GM12892 (cell line): Measurements from ENCODE around the gene EXOSC1.
"Not testable (repeated sequence)": the region's sequence is repeated elsewhere in the genome, so short reads cannot be mapped to it uniquely, and the experiment has no call there.

ENCODE experiments used
- DNase-seq: peaks from one replicate; pipeline ENCODE4 v3.0.0; 2011; ENCODE audit not compliant: insufficient read length
- FAIRE-seq: peaks from 2 replicates; lab custom pipeline; 2011; peaks lifted over from hg19 to GRCh38; lab: Jason Lieb, UNC
- POLR2A ChIP-seq: IDR thresholded peaks from 2 replicates; pipeline ENCODE4 v1.6.1; 2011; ENCODE audit warnings: low read depth, low read length, control low read depth
- POLR2AphosphoS5 ChIP-seq: IDR thresholded peaks from 2 replicates; pipeline ENCODE4 v1.6.1; 2011; ENCODE audit warnings: low read depth, low read length, control low read depth
- TAF1 ChIP-seq: IDR thresholded peaks from 2 replicates; pipeline ENCODE4 v1.6.1; 2011; ENCODE audit warnings: low read depth, mild to moderate bottlenecking, control low read depth, low read length, borderline replicate concordance

The EXOSC1 gene

DNA sequence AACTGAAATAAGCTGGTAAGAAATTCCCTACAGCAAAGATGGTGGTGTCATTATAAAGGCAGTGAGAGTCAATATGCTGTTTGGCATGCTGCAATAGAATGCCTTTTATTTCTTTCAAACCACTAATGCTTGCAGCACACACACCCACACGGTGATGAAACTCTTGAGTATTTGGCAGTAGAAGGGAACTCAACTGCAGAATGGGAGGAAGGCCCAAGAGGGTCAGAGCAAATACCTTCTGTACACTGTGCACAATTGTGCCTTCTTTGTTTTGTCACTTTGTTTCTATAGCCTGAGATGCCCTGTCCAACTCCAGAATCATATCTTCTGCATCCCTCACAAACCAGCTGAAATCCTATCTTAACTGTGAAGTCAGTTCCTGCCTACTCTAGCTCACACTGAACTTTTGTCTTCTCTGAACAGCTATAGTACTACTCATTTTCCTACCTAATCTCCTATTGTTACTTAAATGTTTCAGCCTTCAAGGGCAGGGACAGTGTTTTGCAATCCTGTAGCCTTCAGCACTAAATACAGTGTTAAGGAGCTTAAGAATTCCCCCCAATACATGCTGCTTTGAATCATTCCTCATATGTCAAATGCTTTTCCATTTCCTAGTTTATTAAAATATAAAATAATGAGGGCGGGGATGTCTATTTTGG lies 30.3 kb upstream of the EXOSC1 start:
- FAIRE-seq: no peak
- no peak for DNase-seq
- TF ChIP-seq POLR2A (no peak), TAF1 (no peak), POLR2AphosphoS5 (no peak)

DNA sequence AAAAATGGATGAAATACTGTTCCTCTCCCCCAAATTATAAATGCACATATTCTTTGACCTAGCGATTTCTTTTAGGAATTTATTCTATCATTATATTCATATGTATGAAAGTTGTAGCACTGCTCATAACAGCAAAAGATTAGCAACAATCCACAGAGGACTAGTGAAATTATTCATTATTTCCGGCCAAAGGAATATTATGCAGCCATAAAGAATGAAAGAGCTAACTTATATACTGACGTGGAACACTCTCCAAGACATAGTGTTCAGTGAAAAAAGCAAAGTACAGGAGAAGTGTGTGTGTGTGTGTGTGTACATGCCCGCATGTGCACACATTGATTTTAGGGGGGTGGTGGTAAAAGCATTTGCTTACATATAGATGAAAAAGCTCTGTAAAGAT lies 29.1 kb upstream of the EXOSC1 start:
- no peak for DNase-seq

DNA sequence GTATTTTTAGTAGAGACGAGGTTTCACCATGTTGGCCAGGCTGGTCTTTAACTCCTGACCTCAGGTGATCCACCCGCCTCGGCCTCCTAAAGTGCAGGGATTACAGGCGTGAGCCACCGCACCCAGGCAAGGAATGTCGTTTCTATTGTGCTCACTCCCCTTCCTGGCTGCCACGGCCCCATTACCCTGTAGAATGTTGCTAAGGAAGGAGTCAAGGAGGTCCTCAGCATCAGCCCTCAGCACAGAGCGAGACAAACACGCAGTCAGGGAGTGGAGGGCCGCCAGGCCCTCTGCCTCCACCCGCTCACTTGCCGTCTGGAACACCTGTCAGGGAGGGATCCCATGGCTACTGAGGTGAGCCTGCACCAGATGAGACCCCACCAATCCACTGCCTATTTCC lies 23.0 kb upstream of the EXOSC1 start:
- FAIRE-seq, DNase-seq: not testable (repeated sequence)

More for the DNA sequence above, 29.1 kb upstream of the EXOSC1 start:
- TF ChIP-seq POLR2AphosphoS5 (no peak), POLR2A (no peak), TAF1 (no peak)
- FAIRE-seq: no peak

DNA sequence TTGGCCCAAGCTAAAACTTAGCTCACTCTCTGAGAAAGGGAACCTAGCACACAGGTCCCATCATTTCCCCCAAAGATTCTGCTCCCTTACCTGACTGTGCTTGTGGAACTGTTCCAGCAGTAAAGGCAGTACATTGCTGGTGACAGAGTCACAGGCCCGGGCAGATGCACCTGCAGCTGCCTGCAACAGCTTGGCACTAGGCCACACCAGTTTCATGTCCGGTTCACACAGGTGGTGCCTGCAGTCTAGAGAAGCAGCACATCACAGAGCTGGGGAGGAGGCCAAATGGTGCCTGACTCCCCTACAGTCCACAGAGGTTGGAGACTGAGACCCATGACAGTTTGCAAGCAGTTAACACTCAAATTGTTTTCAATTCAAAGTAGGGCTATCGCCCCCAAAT lies 22.4 kb upstream of the EXOSC1 start:
- no peak for DNase-seq
- FAIRE-seq: no peak
- TF ChIP-seq POLR2AphosphoS5: no peak
- TF ChIP-seq POLR2A: no peak
- no peak for TF ChIP-seq TAF1

DNA sequence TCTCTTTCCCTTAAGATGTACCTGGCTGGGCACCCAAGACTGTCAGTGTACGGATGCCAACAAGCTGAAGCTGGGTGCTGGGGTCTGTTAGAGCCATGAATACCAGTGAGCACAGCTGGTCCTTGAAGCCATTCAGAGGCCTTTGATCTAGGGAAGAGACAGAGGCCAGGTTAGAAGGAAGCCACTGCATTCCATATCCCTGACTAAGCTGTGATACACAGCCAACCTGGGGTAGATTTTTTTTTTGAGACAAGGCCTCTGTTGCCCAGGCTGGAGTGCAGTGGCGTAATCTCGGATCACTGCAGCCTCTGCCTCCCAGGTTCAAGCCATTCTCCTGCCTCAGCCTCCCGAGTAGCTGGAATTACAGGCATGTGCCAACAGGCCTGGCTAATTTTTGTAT lies 20.9 kb upstream of the EXOSC1 start:
- DNase-seq (no peak), FAIRE-seq (no peak)
- TF ChIP-seq POLR2AphosphoS5 (no peak), POLR2A (no peak), TAF1 (no peak)

DNA sequence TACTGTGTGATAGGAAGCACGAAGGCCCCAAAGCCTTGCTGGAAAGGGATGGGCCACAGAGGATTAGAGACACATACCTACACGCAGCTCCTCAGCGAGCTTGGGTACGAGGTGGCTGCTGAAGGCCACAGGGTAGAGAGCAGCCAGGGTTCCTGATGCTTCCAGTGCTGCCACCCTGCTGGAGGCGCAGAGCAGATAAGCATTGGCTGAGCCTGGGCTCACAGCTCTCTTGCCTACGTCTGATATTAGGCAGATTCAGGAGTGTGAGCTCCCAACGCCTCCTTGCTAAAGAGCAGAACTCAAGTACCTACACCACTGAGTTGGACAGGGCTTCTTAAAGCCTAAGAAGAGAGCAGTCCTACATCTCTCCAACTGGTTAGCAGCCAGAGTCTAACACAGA lies 20.2 kb upstream of the EXOSC1 start:
- TF ChIP-seq POLR2AphosphoS5 (no peak), POLR2A (no peak), TAF1 (no peak)
- DNase-seq (no peak), FAIRE-seq (no peak)

DNA sequence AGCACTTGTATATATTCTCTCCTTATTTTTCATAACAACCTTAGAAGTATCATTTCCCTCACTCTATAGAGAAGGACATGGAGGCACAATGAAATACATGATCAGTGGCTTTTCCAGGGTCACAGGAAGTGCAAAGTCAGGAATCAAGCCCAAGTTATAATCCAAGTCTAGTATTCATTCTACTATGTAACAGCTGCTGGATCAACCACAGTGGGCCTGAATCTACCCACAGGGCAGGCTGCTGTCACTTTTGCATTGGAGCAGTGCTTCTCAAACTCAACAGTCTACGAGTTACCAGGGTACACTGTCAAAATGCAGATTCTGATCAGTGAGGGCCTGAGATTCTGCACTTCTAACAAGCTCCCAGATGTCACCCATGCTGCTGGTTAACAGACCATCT lies 18.4 kb upstream of the EXOSC1 start:
- DNase-seq (no peak), FAIRE-seq (no peak)
- TF ChIP-seq TAF1 (no peak), POLR2AphosphoS5 (no peak), POLR2A (no peak)

DNA sequence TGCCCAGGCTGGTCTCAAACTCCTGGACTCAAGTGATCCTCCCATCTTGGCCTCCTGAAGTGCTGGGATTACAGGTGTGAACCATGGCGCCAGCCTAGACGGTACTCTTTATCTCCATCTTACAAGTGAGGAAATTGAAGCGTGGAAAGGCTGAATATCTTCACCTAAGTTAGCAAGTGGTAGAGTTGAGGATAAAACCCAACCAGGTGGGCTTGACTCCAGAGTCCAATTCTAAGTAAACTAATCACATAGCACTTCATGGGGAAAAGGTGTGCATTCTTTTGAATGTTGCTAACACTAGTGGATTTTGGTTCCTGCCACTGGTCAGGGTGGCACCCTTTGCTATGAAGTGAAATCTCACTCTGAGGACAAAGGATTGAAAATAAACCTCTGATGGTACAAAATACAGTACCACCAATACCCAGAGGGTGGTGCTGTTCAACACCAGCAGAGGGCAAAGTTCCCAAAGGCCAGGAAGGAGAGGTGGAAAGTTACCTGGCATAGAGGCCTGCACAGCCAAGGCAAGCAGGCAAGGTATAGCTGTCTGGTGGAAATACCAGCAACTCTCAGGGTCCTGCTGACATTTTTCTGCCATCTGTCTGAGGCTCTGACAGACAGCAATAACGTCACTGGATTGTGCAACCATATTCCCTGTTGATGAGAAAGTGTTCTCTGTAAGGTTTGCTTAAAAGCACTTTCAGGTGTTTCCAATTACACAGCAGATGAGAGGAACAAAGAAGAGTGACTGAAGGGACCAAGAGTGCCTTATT lies 17.7 kb upstream of the EXOSC1 start:
- DNase-seq (no peak), FAIRE-seq (peak; percentile 95)
- TF ChIP-seq TAF1 (no peak), POLR2A (no peak), POLR2AphosphoS5 (no peak)

DNA sequence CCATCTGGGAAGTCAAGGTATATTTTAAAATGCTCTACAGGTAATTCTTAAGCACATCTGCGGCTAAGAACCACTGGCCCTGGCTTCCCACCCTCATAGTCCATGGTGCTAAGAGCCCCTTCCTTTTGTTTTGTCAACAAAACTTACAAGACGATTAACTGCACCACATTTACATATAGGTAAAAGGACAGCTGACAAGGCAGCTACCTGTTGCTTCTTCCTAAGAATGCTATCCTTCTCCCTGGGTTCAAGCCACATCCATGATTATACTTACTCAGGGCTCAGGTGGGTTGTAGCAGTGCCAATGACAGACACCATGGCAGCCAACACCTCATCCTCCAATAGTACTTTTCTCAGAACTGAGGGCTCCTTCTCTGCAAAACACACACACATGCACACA lies 16.5 kb upstream of the EXOSC1 start:
- DNase-seq (no peak), FAIRE-seq (no peak)
- TF ChIP-seq POLR2A (no peak), POLR2AphosphoS5 (no peak), TAF1 (no peak)

DNA sequence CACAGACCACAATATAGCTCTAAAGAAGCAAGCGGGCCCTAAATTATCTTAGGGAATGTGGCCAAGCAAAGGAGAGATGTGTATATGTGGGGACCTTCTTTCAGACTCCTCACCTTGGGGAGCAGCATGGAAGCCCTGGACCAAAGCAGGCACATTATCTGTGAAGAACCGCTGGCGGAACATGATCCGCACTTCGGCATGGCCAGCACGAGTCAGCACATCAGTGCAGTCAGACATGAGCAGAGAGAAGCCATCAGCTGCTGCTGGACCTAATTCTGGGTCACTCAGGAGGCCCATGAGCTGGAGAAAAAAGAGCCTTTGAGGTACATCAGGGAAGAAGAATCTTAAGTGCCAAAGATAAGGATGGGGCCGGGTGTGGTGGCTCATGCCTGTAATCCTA lies 14.1 kb upstream of the EXOSC1 start:
- DNase-seq (no peak), FAIRE-seq (no peak)
- TF ChIP-seq TAF1 (no peak), POLR2A (no peak), POLR2AphosphoS5 (no peak)

DNA sequence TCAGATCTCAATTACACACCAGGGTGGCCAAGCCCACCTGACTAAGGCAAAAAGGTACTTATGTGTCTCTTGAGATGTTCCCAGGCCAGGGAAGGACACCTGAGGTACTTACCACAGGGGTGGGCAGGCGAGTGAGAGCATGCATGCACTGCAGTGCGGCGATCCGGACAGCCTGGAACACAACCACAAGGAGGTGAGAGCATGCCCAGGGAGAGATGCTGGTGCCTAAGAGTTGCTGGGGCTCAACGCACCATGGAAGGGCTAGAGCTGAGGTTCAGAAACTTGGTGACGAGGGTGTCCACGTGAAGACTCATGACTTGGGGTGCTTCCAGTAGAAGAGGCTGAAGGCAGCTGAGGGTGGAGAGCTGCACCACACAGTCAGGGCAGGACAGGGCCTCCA lies 13.3 kb upstream of the EXOSC1 start:
- TF ChIP-seq POLR2AphosphoS5 (no peak), POLR2A (no peak), TAF1 (no peak)
- FAIRE-seq (no peak), DNase-seq (no peak)

DNA sequence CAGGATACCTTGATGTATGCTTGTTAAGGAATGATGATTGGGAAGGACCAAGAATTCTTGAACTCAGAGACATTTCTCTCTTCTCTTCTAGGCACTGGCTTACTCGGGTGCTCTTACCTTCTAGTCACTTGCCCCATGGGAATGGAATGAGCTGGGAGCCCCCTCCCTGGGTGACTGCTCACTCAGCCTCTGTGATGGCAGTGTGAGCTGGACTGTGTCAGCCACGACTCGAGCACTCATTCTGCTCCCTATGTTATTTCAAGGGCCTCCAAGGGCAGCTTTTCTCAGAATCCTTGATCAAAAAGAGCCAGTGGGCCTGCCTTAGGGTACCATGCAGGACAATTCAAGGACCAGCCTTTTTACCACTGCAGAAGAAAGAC lies 10.9 kb upstream of the EXOSC1 start:
- FAIRE-seq (no peak), DNase-seq (no peak)
- TF ChIP-seq TAF1 (no peak), POLR2AphosphoS5 (no peak), POLR2A (no peak)
